ENCODE results near the gene ZFYVE28.
"Not testable (repeated sequence)": the region's sequence is repeated elsewhere in the genome, so short reads cannot be mapped to it uniquely, and the experiment has no call there.

ZFYVE28 gene

GRCh38 chr4:2432991-2433530 is 14.6 kb upstream of the ZFYVE28 start:
- ChIA-PET POLR2A (no interaction called here), CTCF (interaction anchor here (1.2 kb wide), 1 partner anchor 18 kb away, joined by 3 read pairs; no protein-coding TSS in a partner anchor)
- no peak overlapping the region for H3K4me3 ChIP-seq (ENCODE audit: control insufficient read depth in 1 of 7, extremely low read depth in 1 of 7, insufficient read depth in 4 of 7, low read depth in 2 of 7, low read length in 6 of 7)
- 76% methylated on average over 13 of the region's 20 CpGs for WGBS (ENCODE audit: insufficient coverage)
- H3K27ac ChIP-seq (ENCODE audit: insufficient read depth in 1 of 2, low read depth in 1 of 2, low read length in 2 of 2, poor library complexity in 1 of 2, severe bottlenecking in 2 of 2) = no peak overlapping the region
- H3K4me1 ChIP-seq (ENCODE audit: control extremely low read depth in 1 of 4, control insufficient read depth in 4 of 4, insufficient read depth in 4 of 4, low read length in 3 of 4) = no peaks in the 10 kb centered on the region
- H3K9me3 ChIP-seq (ENCODE audit: control extremely low read depth in 1 of 5, control insufficient read depth in 4 of 5, insufficient read depth in 2 of 5, low read depth in 1 of 5, low read length in 4 of 5) = no peaks in the 10 kb centered on the region
- H3K36me3 ChIP-seq (ENCODE audit: control insufficient read depth in 4 of 4, insufficient read depth in 4 of 4, low read length in 3 of 4) = no peaks in the 10 kb centered on the region
- H3K27me3 ChIP-seq (replicated peaks in 2 of 5; ENCODE audit: control insufficient read depth in 4 of 5, insufficient read depth in 5 of 5, low read length in 4 of 5) = no peaks in the 10 kb centered on the region
- DNase-seq = peak in 2 of 3 donors; percentile 69 to 77

GRCh38 chr4:2432004-2432403 is 13.6 kb upstream of the ZFYVE28 start:
- no peaks in the 10 kb centered on the region for H3K9me3 ChIP-seq (ENCODE audit: control extremely low read depth in 1 of 5, control insufficient read depth in 4 of 5, insufficient read depth in 2 of 5, low read depth in 1 of 5, low read length in 4 of 5)
- H3K4me3 ChIP-seq (ENCODE audit: control insufficient read depth in 1 of 7, extremely low read depth in 1 of 7, insufficient read depth in 4 of 7, low read depth in 2 of 7, low read length in 6 of 7) = no peak overlapping the region
- H3K4me1 ChIP-seq (ENCODE audit: control extremely low read depth in 1 of 4, control insufficient read depth in 4 of 4, insufficient read depth in 4 of 4, low read length in 3 of 4) = no peaks in the 10 kb centered on the region
- H3K36me3 ChIP-seq (ENCODE audit: control insufficient read depth in 4 of 4, insufficient read depth in 4 of 4, low read length in 3 of 4) = no peaks in the 10 kb centered on the region
- no peak overlapping the region for H3K27ac ChIP-seq (ENCODE audit: insufficient read depth in 1 of 2, low read depth in 1 of 2, low read length in 2 of 2, poor library complexity in 1 of 2, severe bottlenecking in 2 of 2)
- no peak for DNase-seq
- ChIA-PET POLR2A (no interaction called here), CTCF (interaction anchor here (0.7 to 1.7 kb wide), 5 partner anchors 10 to 103 kb away, joined by 3 to 10 read pairs (median 3); no protein-coding TSS in a partner anchor)
- H3K27me3 ChIP-seq (replicated peaks in 2 of 5; ENCODE audit: control insufficient read depth in 4 of 5, insufficient read depth in 5 of 5, low read length in 4 of 5) = no peaks in the 10 kb centered on the region

GRCh38 chr4:2429945-2430757 is 11.7 kb upstream of the ZFYVE28 start:
- H3K4me3 ChIP-seq (ENCODE audit: control insufficient read depth in 1 of 7, extremely low read depth in 1 of 7, insufficient read depth in 4 of 7, low read depth in 2 of 7, low read length in 6 of 7); H3K27ac ChIP-seq (ENCODE audit: insufficient read depth in 1 of 2, low read depth in 1 of 2, low read length in 2 of 2, poor library complexity in 1 of 2, severe bottlenecking in 2 of 2); H3K36me3 ChIP-seq (ENCODE audit: control insufficient read depth in 4 of 4, insufficient read depth in 4 of 4, low read length in 3 of 4); POLR2A ChIA-PET; H3K4me1 ChIP-seq (ENCODE audit: control extremely low read depth in 1 of 4, control insufficient read depth in 4 of 4, insufficient read depth in 4 of 4, low read length in 3 of 4); H3K9me3 ChIP-seq (ENCODE audit: control extremely low read depth in 1 of 5, control insufficient read depth in 4 of 5, insufficient read depth in 2 of 5, low read depth in 1 of 5, low read length in 4 of 5); H3K27me3 ChIP-seq (replicated peaks in 2 of 5; ENCODE audit: control insufficient read depth in 4 of 5, insufficient read depth in 5 of 5, low read length in 4 of 5): not testable (repeated sequence)
- WGBS (ENCODE audit: insufficient coverage) = 100% methylated on average over 4 of the region's 49 CpGs
- CTCF ChIA-PET = interaction anchor here (0.9 kb wide), 1 partner anchor 13 kb away, joined by 3 read pairs; no protein-coding TSS in a partner anchor
- DNase-seq = peak in 1 of 3 donors; percentile 33

GRCh38 chr4:2428496-2429213 is 10.2 kb upstream of the ZFYVE28 start:
- no peak overlapping the region for H3K4me3 ChIP-seq (ENCODE audit: control insufficient read depth in 1 of 7, extremely low read depth in 1 of 7, insufficient read depth in 4 of 7, low read depth in 2 of 7, low read length in 6 of 7)
- no peaks in the 10 kb centered on the region for H3K36me3 ChIP-seq (ENCODE audit: control insufficient read depth in 4 of 4, insufficient read depth in 4 of 4, low read length in 3 of 4)
- H3K4me1 ChIP-seq (ENCODE audit: control extremely low read depth in 1 of 4, control insufficient read depth in 4 of 4, insufficient read depth in 4 of 4, low read length in 3 of 4) = no peaks in the 10 kb centered on the region
- ChIA-PET POLR2A (no interaction called here), CTCF (interaction anchor here (1.0 to 1.6 kb wide), 5 partner anchors 13 to 74 kb away, joined by 3 to 5 read pairs (median 4); no protein-coding TSS in a partner anchor)
- H3K9me3 ChIP-seq (ENCODE audit: control extremely low read depth in 1 of 5, control insufficient read depth in 4 of 5, insufficient read depth in 2 of 5, low read depth in 1 of 5, low read length in 4 of 5) = no peaks in the 10 kb centered on the region
- H3K27me3 ChIP-seq (replicated peaks in 2 of 5; ENCODE audit: control insufficient read depth in 4 of 5, insufficient read depth in 5 of 5, low read length in 4 of 5) = peaks cover 0 to 1% (median 0%) of the 10 kb centered on the region in 5 experiments
- DNase-seq = no peak
- 87% methylated on average over 24 of the region's 25 CpGs for WGBS (ENCODE audit: insufficient coverage)
- H3K27ac ChIP-seq (ENCODE audit: insufficient read depth in 1 of 2, low read depth in 1 of 2, low read length in 2 of 2, poor library complexity in 1 of 2, severe bottlenecking in 2 of 2) = no peak overlapping the region

- no peaks in the 10 kb centered on the region for H3K4me1 ChIP-seq (ENCODE audit: control extremely low read depth in 1 of 4, control insufficient read depth in 4 of 4, insufficient read depth in 4 of 4, low read length in 3 of 4)
- POLR2A ChIA-PET = no interaction called here
- H3K36me3 ChIP-seq (ENCODE audit: control insufficient read depth in 4 of 4, insufficient read depth in 4 of 4, low read length in 3 of 4) = no peaks in the 10 kb centered on the region
- WGBS (ENCODE audit: insufficient coverage) = 98% methylated on average over 21 of the region's 23 CpGs
- H3K27ac ChIP-seq (ENCODE audit: insufficient read depth in 1 of 2, low read depth in 1 of 2, low read length in 2 of 2, poor library complexity in 1 of 2, severe bottlenecking in 2 of 2) = no peak overlapping the region
- H3K9me3 ChIP-seq (ENCODE audit: control extremely low read depth in 1 of 5, control insufficient read depth in 4 of 5, insufficient read depth in 2 of 5, low read depth in 1 of 5, low read length in 4 of 5) = no peaks in the 10 kb centered on the region
- CTCF ChIA-PET = interaction anchor here (1.0 to 1.6 kb wide), 5 partner anchors 14 to 73 kb away, joined by 3 to 5 read pairs (median 4); no protein-coding TSS in a partner anchor
- peaks cover 0 to 1% (median 0%) of the 10 kb centered on the region in 5 experiments for H3K27me3 ChIP-seq (replicated peaks in 2 of 5; ENCODE audit: control insufficient read depth in 4 of 5, insufficient read depth in 5 of 5, low read length in 4 of 5)
- H3K4me3 ChIP-seq (ENCODE audit: control insufficient read depth in 1 of 7, extremely low read depth in 1 of 7, insufficient read depth in 4 of 7, low read depth in 2 of 7, low read length in 6 of 7) = no peak overlapping the region
- DNase-seq = no peak
Measured at GRCh38 chr4:2427383-2428334, 9.2 kb upstream of the ZFYVE28 start.

- 92% methylated on average over 12 of the region's 13 CpGs for WGBS (ENCODE audit: insufficient coverage)
- Histone ChIP-seq H3K4me3 (ENCODE audit: control insufficient read depth in 1 of 7, extremely low read depth in 1 of 7, insufficient read depth in 4 of 7, low read depth in 2 of 7, low read length in 6 of 7) (no peak overlapping the region), H3K9me3 (ENCODE audit: control extremely low read depth in 1 of 5, control insufficient read depth in 4 of 5, insufficient read depth in 2 of 5, low read depth in 1 of 5, low read length in 4 of 5) (no peaks in the 10 kb centered on the region), H3K27ac (ENCODE audit: insufficient read depth in 1 of 2, low read depth in 1 of 2, low read length in 2 of 2, poor library complexity in 1 of 2, severe bottlenecking in 2 of 2) (no peak overlapping the region), H3K4me1 (ENCODE audit: control extremely low read depth in 1 of 4, control insufficient read depth in 4 of 4, insufficient read depth in 4 of 4, low read length in 3 of 4) (no peaks in the 10 kb centered on the region), H3K27me3 (replicated peaks in 2 of 5; ENCODE audit: control insufficient read depth in 4 of 5, insufficient read depth in 5 of 5, low read length in 4 of 5) (peaks cover 0 to 6% (median 3%) of the 10 kb centered on the region in 5 experiments), H3K36me3 (ENCODE audit: control insufficient read depth in 4 of 4, insufficient read depth in 4 of 4, low read length in 3 of 4) (no peaks in the 10 kb centered on the region)
- ChIA-PET POLR2A (no interaction called here), CTCF (interaction anchor here (1.6 kb wide), 1 partner anchor 18 kb away, joined by 4 read pairs; no protein-coding TSS in a partner anchor)
- no peak for DNase-seq
Measured at GRCh38 chr4:2426711-2427275, 8.3 kb upstream of the ZFYVE28 start.
